GM19351 (cell line): ENCODE data around the gene SLFN12L.
"Not testable (repeated sequence)": the region's sequence is repeated elsewhere in the genome, so short reads cannot be mapped to it uniquely, and the experiment has no call there.

Experiments
- ATAC-seq: cut with Tn5 transposase; IDR thresholded peaks from one replicate; pipeline ENCODE4 v1.9.1; 2021; ENCODE audit warnings: mild to moderate bottlenecking, moderate library complexity; ENCODE audit not compliant: unreplicated experiment

The SLFN12L gene

GRCh38 chr17:35537601-35538141, at the start of gene SLFN12L:
Gene SLFN12L (minus strand): TSS chr17:35537678. CDS start chr17:35522364, 15,314 bp downstream.
- no peak for ATAC-seq

- no peak for ATAC-seq
These were observed 49.1 kb upstream of the SLFN12L start for GRCh38 chr17:35586569-35587073.

- ATAC-seq = no peak
These were observed 46.6 kb upstream of the SLFN12L start for GRCh38 chr17:35584061-35584460.

GRCh38 chr17:35578929-35579432, 41.5 kb upstream of the SLFN12L start:
- ATAC-seq = no peak

GRCh38 chr17:35578197-35578928, 40.9 kb upstream of the SLFN12L start, which contains the start of gene PEX12:
Gene PEX12 (minus strand): TSS chr17:35578571. CDS start chr17:35578021, 550 bp downstream.
- ATAC-seq = peak; percentile 82

GRCh38 chr17:35577830-35578196, 40.3 kb upstream of the SLFN12L start:
- no peak for ATAC-seq

GRCh38 chr17:35575759-35576158, 38.3 kb upstream of the SLFN12L start:
- no peak for ATAC-seq

- no peak for ATAC-seq
These were observed 31.9 kb upstream of the SLFN12L start for GRCh38 chr17:35569405-35569804.

- ATAC-seq = no peak
These were observed 31.1 kb upstream of the SLFN12L start for GRCh38 chr17:35568561-35568960.

- no peak for ATAC-seq
These were observed 29.5 kb upstream of the SLFN12L start for GRCh38 chr17:35566968-35567367.

- not testable (repeated sequence) for ATAC-seq
These were observed 25.7 kb upstream of the SLFN12L start for GRCh38 chr17:35563181-35563580.

- ATAC-seq = no peak
These were observed 23.2 kb upstream of the SLFN12L start, which contains the start of gene SLFN14 for GRCh38 chr17:35560703-35561102. Gene SLFN14 (minus strand): TSS chr17:35560819. CDS start chr17:35558062, 2,757 bp downstream.

GRCh38 chr17:35559495-35560210, 22.2 kb upstream of the SLFN12L start:
- no peak for ATAC-seq

- ATAC-seq = no peak
These were observed 19.9 kb upstream of the SLFN12L start for GRCh38 chr17:35557353-35557752.

GRCh38 chr17:35555691-35556090, 18.2 kb upstream of the SLFN12L start:
- no peak for ATAC-seq

GRCh38 chr17:35554668-35555067, 17.2 kb upstream of the SLFN12L start:
- ATAC-seq = no peak

- ATAC-seq = no peak
These were observed 15.8 kb upstream of the SLFN12L start for GRCh38 chr17:35553310-35553709.

- no peak for ATAC-seq
These were observed 11.5 kb upstream of the SLFN12L start for GRCh38 chr17:35548978-35549377.

- ATAC-seq = no peak
These were observed 10.8 kb upstream of the SLFN12L start for GRCh38 chr17:35548208-35548810.

- no peak for ATAC-seq
These were observed 9.0 kb upstream of the SLFN12L start for GRCh38 chr17:35546487-35546886.

GRCh38 chr17:35545150-35545549, 7.7 kb upstream of the SLFN12L start:
- no peak for ATAC-seq
